PFSK-1 (cell line): ENCODE data around the gene PTPRN2.

Experiments
- FOXP2 ChIP-seq: optimal IDR thresholded peaks from 2 replicates; pipeline ENCODE3; 2011; ENCODE audit warnings: borderline replicate concordance, control low read depth, inconsistent platforms; ENCODE audit not compliant: insufficient read depth; ENCODE audit errors: extremely low read length, extremely low read depth
- POLR2AphosphoS5 ChIP-seq: IDR thresholded peaks from 2 replicates; pipeline ENCODE4 v1.6.1; 2012; ENCODE audit warnings: low read depth, mild to moderate bottlenecking, control low read depth, low read length, moderate library complexity
- SIN3A ChIP-seq: IDR thresholded peaks from 2 replicates; pipeline ENCODE4 v1.6.1; 2012; ENCODE audit warnings: mild to moderate bottlenecking, low read length, moderate library complexity, borderline replicate concordance; ENCODE audit not compliant: insufficient read depth
- TAF1 ChIP-seq: IDR thresholded peaks from 2 replicates; pipeline ENCODE4 v1.6.1; 2012; ENCODE audit warnings: low read length, control low read depth, borderline replicate concordance; ENCODE audit not compliant: insufficient read depth
- TF ChIP-seq, protein P1 (sequence below), 2 experiments: IDR thresholded peaks; 2 replicates each; pipeline versions ENCODE4 v1.6.1 to v1.8.0; 2011 to 2012; ENCODE audit warnings: low read depth in 2 of 2, low read length in 2 of 2, control low read depth in 1 of 2, inconsistent platforms in 1 of 2, mild to moderate bottlenecking in 1 of 2, moderate library complexity in 1 of 2; ENCODE audit not compliant: insufficient read depth in 1 of 2

PTPRN2 gene

DNA sequence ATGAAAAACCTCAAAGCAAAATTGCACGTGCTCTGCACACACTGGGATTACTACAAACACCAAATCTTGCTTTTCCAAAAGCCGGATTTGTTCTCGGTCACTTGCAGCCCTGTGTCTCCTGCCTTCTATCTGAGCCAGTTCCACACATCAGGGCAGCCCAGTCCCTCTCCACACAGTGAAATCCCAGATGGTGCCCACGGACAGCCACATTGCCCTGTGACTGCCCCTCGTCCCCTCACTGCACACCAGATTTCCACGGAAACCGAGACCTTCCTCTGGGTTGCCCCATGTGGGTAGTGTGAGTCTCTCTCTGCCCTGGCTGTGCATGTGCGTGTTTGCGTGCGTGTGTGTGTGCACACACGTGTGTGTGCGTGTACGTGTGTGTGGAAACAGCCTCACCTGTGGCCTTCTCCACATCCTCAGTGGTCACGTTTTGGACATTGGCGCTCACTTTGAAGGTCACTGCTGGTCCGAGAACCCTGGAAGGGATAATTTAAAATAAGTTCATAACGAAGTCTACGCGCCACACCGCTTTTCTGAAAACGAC, 506.7 kb downstream of the PTPRN2 start:
- TF ChIP-seq POLR2AphosphoS5 (no peak), TAF1 (no peak), FOXP2 (no peak), SIN3A (no peak)
- TF ChIP-seq, protein P1, sequence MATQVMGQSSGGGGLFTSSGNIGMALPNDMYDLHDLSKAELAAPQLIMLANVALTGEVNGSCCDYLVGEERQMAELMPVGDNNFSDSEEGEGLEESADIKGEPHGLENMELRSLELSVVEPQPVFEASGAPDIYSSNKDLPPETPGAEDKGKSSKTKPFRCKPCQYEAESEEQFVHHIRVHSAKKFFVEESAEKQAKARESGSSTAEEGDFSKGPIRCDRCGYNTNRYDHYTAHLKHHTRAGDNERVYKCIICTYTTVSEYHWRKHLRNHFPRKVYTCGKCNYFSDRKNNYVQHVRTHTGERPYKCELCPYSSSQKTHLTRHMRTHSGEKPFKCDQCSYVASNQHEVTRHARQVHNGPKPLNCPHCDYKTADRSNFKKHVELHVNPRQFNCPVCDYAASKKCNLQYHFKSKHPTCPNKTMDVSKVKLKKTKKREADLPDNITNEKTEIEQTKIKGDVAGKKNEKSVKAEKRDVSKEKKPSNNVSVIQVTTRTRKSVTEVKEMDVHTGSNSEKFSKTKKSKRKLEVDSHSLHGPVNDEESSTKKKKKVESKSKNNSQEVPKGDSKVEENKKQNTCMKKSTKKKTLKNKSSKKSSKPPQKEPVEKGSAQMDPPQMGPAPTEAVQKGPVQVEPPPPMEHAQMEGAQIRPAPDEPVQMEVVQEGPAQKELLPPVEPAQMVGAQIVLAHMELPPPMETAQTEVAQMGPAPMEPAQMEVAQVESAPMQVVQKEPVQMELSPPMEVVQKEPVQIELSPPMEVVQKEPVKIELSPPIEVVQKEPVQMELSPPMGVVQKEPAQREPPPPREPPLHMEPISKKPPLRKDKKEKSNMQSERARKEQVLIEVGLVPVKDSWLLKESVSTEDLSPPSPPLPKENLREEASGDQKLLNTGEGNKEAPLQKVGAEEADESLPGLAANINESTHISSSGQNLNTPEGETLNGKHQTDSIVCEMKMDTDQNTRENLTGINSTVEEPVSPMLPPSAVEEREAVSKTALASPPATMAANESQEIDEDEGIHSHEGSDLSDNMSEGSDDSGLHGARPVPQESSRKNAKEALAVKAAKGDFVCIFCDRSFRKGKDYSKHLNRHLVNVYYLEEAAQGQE (IDR thresholded peaks at IDR 0.05; ENCODE audit: insufficient read depth in 1 of 2, low read depth in 2 of 2, low read length in 2 of 2) = no peak

DNA sequence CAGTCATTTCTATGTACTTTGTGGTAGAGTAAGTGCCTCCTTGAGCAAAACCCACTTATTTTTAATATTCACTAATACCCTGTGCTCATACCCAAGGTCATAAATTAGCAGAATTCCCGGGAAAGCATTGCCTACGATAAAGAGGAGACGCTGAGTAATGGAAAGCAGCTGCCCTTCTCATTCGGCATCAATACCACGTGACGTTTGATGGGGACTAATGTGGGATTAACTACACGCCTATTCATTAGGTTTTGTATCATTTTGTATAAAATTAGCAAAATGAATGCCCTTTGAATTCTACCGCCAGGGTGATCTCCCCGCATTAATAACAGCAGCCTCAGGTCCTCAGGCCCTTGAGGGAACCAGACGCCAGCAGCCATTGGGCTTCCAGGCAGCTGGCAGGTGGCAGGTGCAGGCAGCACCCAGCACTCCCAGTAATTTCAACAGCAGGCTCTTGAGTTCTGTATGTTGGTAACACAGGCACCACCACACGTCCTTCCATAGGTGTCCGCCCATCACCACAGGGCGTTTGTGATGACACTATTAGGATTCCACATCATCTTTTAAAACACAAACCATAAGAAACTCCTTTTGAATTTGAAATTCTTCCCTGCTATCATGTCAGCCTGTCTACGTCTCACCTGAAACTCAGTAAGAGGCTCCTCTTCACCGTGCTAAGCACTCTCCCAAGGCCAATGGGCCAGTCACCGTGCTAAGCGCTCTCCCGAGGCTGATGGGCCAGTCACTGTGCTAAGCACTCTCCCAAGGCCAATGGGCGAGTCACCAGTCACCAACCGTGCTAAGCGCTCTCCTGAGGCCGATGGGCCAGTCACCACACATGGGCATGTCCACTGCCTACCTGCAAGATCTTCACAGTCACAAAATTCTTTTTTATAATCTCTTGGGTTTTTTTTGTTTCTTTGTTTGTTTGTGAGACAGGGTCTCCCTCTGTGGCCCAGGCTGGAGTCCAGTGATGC, 509.4 kb downstream of the PTPRN2 start:
- TF ChIP-seq POLR2AphosphoS5 (no peak), FOXP2 (no peak), TAF1 (no peak), SIN3A (no peak)
- TF ChIP-seq, protein P1 (IDR thresholded peaks at IDR 0.05; ENCODE audit: insufficient read depth in 1 of 2, low read depth in 2 of 2, low read length in 2 of 2) = no peak

DNA sequence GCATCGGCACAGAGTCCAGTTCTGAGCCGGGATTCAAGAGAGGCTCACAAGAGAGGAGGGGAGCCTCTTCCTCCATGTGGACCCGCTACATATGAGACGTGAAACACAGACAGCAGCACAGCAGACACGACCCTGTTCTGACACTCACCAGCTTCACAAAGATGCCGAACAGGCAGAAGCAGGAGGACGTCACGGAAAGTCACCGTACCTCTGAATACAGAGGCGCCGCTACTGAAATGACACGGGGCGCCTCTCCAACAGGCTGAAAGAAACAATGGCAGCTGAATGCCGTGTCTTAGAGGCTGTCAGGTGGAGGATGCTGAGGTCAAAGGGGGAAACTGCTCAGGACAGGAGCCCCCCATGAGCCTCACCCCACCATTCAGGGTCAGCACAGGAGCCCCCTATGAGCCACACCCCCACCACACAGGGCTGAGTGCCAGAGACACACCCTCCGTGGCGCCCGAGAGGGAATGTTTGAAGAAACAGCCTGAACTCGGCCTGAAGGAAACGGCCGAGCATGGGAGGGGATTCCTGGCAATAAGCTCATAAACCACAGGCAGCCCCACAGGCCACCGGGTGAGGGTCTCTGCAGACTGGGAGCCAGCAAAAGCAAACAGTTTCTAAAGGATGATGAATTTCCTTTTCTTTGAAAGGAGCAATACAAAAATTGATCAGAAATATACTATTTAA, 510.3 kb downstream of the PTPRN2 start:
- TF ChIP-seq TAF1 (no peak), POLR2AphosphoS5 (no peak), SIN3A (no peak), FOXP2 (no peak)
- TF ChIP-seq, protein P1 (IDR thresholded peaks at IDR 0.05; ENCODE audit: insufficient read depth in 1 of 2, low read depth in 2 of 2, low read length in 2 of 2) = no peak

- TF ChIP-seq, protein P1 (IDR thresholded peaks at IDR 0.05; ENCODE audit: insufficient read depth in 1 of 2, low read depth in 2 of 2, low read length in 2 of 2) = no peak
- TF ChIP-seq FOXP2 (no peak), TAF1 (no peak), POLR2AphosphoS5 (no peak), SIN3A (no peak)
These were observed 511.0 kb downstream of the PTPRN2 start for GRCh38 chr7:158076656-158077055.
